Lower leg skin (tissue), 4 donors: ENCODE results near the gene AFF4. TPM values are rescaled to one million over a fixed set of nuclear protein-coding genes. Genes with fewer than 3 reads are reported as not detected.

Experiments
- DNase-seq, 2 donors: peaks; one replicate each; pipeline ENCODE4 v3.0.0-alpha.2; 2019; ENCODE audit warnings: low spot score in 2 of 2
- H3K4me3 ChIP-seq: fragments of 200-600 bp; sonication (generic); 2 replicates; pipeline ENCODE4 v1.5.1; 2017; ENCODE audit warnings: mild to moderate bottlenecking, low read depth; ENCODE audit not compliant: poor library complexity, severe bottlenecking
- CTCF ChIP-seq, 3 donors: fragments of 450-650 bp; IDR thresholded peaks; one replicate each; pipeline ENCODE4 v1.5.1; 2016; ENCODE audit warnings: antibody characterized with exemption in 3 of 3, mild to moderate bottlenecking in 3 of 3, moderate library complexity in 2 of 3
- POLR2A ChIP-seq, 2 donors: fragments of 450-650 bp; IDR thresholded peaks; one replicate each; pipeline ENCODE4 v1.6.1; 2016 to 2017; ENCODE audit warnings: antibody characterized with exemption in 2 of 2, mild to moderate bottlenecking in 1 of 2, moderate library complexity in 1 of 2
- WGBS, 2 donors: methylation state at CpG; one replicate each; pipeline ENCODE4 v1.1.5; 2018; 5-methylcytosine and 5-hydroxymethylcytosine counted together
- intact Hi-C: fragments of 100-400 bp; cut with DNase I; formaldehyde crosslinking; loops from one replicate; pipeline ENCODE4 v1.15.0; 2023; ENCODE audit warnings: low total_unique reads
- total RNA-seq, 4 donors: library from RNA; depleted of rRNA; stranded (reverse); fragments of >200 nt; gene quantifications; one replicate each; pipeline ENCODE4 v1.1.0, GENCODE V29; 2016

Gene AFF4
- total RNA-seq, 4 donors from 2014 or later: 47.9 to 79.2 (median 57.9) TPM

GRCh38 chr5:132916086-132916485 lies 47.3 kb downstream of the AFF4 start:
- TF ChIP-seq POLR2A (IDR thresholded peaks at IDR 0.05): no peak
- TF ChIP-seq CTCF (IDR thresholded peaks at IDR 0.05): no peak
- 98% methylated on average over 3 of the region's 3 CpGs for WGBS, 2 donors
- no peak overlapping the region for H3K4me3 ChIP-seq
- DNase-seq: no peak
- intact Hi-C loops: no loop called here

- 83 to 85% methylated on average over 5 of the region's 5 CpGs for WGBS, 2 donors
- intact Hi-C loops: no loop called here
- H3K4me3 ChIP-seq: no peak overlapping the region
- DNase-seq: no peak
- TF ChIP-seq CTCF (IDR thresholded peaks at IDR 0.05) (no peak), POLR2A (IDR thresholded peaks at IDR 0.05) (no peak)
These were observed 47.8 kb downstream of the AFF4 start for GRCh38 chr5:132915681-132916080.

- no peak for TF ChIP-seq POLR2A (IDR thresholded peaks at IDR 0.05)
- no peak for TF ChIP-seq CTCF (IDR thresholded peaks at IDR 0.05)
- intact Hi-C loops: no loop called here
- WGBS, 2 donors: 90 to 93% methylated on average over 1 of the region's 1 CpG
- no peak for DNase-seq
- no peak overlapping the region for H3K4me3 ChIP-seq
These were observed 53.7 kb downstream of the AFF4 start for GRCh38 chr5:132909702-132910101.

DNA sequence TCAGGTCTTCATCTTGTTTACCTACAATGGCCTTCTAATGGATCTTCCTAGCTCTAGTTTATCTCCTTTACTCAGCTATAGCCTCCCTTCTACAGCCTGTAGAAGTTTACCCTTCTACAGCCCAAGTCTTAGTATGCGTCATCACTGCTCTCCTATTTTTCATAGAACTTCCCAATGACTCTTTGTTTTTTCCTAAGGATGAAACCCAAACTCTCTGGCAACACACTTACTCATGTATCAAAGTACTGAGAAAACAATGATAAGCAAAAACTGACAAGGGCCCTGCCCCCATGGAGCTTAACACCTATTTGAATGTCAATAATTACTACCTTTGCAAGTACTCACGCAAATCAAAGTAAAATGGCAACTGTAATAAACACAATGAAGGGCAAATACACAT lies 56.3 kb downstream of the AFF4 start:
- H3K4me3 ChIP-seq: no peak overlapping the region
- DNase-seq: no peak
- intact Hi-C loops: no loop called here
- no peak for TF ChIP-seq POLR2A (IDR thresholded peaks at IDR 0.05)
- TF ChIP-seq CTCF (IDR thresholded peaks at IDR 0.05): no peak
- 97 to 99% methylated on average over 2 of the region's 2 CpGs for WGBS, 2 donors

GRCh38 chr5:132905938-132906337 lies 57.5 kb downstream of the AFF4 start:
- intact Hi-C loops: no loop called here
- WGBS, 2 donors: 54 to 68% methylated on average over 2 of the region's 2 CpGs
- no peak for DNase-seq
- TF ChIP-seq CTCF (IDR thresholded peaks at IDR 0.05): no peak
- no peak for TF ChIP-seq POLR2A (IDR thresholded peaks at IDR 0.05)
- no peak overlapping the region for H3K4me3 ChIP-seq

- H3K4me3 ChIP-seq: no peak overlapping the region
- TF ChIP-seq CTCF (IDR thresholded peaks at IDR 0.05) (no peak), POLR2A (IDR thresholded peaks at IDR 0.05) (no peak)
- DNase-seq: no peak
- WGBS, 2 donors: 99 to 100% methylated on average over 3 of the region's 3 CpGs
- intact Hi-C loops: no loop called here
These were observed 61.7 kb downstream of the AFF4 start for GRCh38 chr5:132901730-132902129.
